NB4 (cell line): ENCODE measurements around the gene SPARCL1.
"Not testable (repeated sequence)": the region's sequence is repeated elsewhere in the genome, so short reads cannot be mapped to it uniquely, and the experiment has no call there.

Experiments used
- MYC ChIP-seq: IDR thresholded peaks from 2 replicates; pipeline ENCODE4 v1.6.1; 2011; ENCODE audit warnings: low read depth, low read length
- POLR2A ChIP-seq: IDR thresholded peaks from 2 replicates; pipeline ENCODE4 v1.6.1; 2011; ENCODE audit warnings: mild to moderate bottlenecking; ENCODE audit not compliant: insufficient read length; ENCODE audit errors: extremely low read depth
- TF ChIP-seq, protein P1 (sequence below): IDR thresholded peaks from one replicate; pipeline ENCODE4 v1.5.1; 2012; ENCODE audit warnings: low read depth, low read length
- TF ChIP-seq, protein P2 (sequence below): IDR thresholded peaks from 2 replicates; pipeline ENCODE4 v1.6.1; 2011; ENCODE audit warnings: low read depth, low read length

DNA sequence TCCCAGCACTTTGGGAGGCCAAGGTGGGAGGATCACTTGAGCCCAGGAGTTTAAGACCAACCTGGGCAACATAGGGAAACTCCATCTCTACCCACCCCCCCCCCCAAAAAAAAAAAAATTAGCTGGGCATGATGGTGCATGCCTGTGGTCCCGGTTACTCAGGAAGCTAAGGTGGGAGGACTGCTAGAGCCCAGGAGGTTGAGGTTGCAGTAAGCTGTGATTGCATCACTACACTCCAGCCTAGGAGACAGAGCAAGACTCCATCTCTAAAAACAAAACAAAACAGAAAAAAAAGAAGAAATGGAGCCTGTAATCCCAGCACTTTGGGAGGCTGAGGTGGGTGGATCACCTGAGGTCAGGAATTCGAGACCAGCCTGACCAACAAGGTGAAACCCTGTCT, 37.3 kb downstream of the SPARCL1 start:
- TF ChIP-seq, protein P1, sequence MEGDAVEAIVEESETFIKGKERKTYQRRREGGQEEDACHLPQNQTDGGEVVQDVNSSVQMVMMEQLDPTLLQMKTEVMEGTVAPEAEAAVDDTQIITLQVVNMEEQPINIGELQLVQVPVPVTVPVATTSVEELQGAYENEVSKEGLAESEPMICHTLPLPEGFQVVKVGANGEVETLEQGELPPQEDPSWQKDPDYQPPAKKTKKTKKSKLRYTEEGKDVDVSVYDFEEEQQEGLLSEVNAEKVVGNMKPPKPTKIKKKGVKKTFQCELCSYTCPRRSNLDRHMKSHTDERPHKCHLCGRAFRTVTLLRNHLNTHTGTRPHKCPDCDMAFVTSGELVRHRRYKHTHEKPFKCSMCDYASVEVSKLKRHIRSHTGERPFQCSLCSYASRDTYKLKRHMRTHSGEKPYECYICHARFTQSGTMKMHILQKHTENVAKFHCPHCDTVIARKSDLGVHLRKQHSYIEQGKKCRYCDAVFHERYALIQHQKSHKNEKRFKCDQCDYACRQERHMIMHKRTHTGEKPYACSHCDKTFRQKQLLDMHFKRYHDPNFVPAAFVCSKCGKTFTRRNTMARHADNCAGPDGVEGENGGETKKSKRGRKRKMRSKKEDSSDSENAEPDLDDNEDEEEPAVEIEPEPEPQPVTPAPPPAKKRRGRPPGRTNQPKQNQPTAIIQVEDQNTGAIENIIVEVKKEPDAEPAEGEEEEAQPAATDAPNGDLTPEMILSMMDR, result not testable (repeated sequence)
- not testable (repeated sequence) for TF ChIP-seq POLR2A, MYC
- TF ChIP-seq, protein P2, sequence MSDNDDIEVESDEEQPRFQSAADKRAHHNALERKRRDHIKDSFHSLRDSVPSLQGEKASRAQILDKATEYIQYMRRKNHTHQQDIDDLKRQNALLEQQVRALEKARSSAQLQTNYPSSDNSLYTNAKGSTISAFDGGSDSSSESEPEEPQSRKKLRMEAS, result not testable (repeated sequence)
